SK-N-SH (cell line): ENCODE data around the gene FOXO1. TPM values are rescaled to one million over a fixed set of nuclear protein-coding genes. Genes with fewer than 3 reads are reported as not detected.
A peak's percentile ranks its signal among the peaks of the same experiment; 100 is the strongest.

ENCODE experiments used
- CTCF ChIA-PET: fragments of 300-600, 350-600 bp; formaldehyde crosslinking; extraction: SDS; loops from one replicate; lab custom pipeline; 2021; lab: Yijun Ruan, JAX
- POLR2A ChIA-PET: fragments of 350-600 bp; sonication (Branson Sonifier 250); formaldehyde crosslinking; extraction: SDS; loops from one replicate; lab custom pipeline; 2020; ENCODE audit warnings: antibody characterized with exemption, inconsistent platforms; lab: Yijun Ruan, JAX
- DNase-seq: peaks from one replicate; pipeline ENCODE4 v3.0.0; 2012
- H2AFZ ChIP-seq: fragments of 200-600 bp; sonication (generic); 2 replicates; pipeline ENCODE4 v1.8.1; 2016; ENCODE audit warnings: antibody characterized with exemption, mild to moderate bottlenecking, low read depth
- H3F3A ChIP-seq: fragments of 200-600 bp; sonication (generic); replicated peaks from 2 replicates; pipeline ENCODE3; 2016; ENCODE audit warnings: antibody characterized with exemption, mild to moderate bottlenecking; ENCODE audit not compliant: insufficient read depth
- H3K27ac ChIP-seq, 2 experiments: fragments of 200-500 bp in 1 of 2; fragments of 200-600 bp in 1 of 2; sonication (Bioruptor generic) in 1 of 2; sonication (generic), shearing (Covaris generic) in 1 of 2; 2 replicates each; pipeline versions ENCODE4 v1.5.1 to v1.6.1; 2014 to 2016; ENCODE audit warnings: low read depth in 2 of 2, inconsistent platforms in 1 of 2, low read length in 1 of 2, mild to moderate bottlenecking in 1 of 2, mixed read lengths in 1 of 2
- H3K27me3 ChIP-seq: fragments of 200-600 bp; sonication (generic), shearing (Covaris generic); 2 replicates; pipeline ENCODE4 v1.6.1; 2016; ENCODE audit warnings: mixed run types; ENCODE audit not compliant: insufficient read depth
- H3K36me3 ChIP-seq, 2 experiments: fragments of 200-500 bp in 1 of 2; fragments of 200-600 bp in 1 of 2; sonication (Bioruptor generic) in 1 of 2; sonication (generic) in 1 of 2; replicated peaks in 1 of 2; 2 replicates each; pipeline versions ENCODE3 to v1.5.1; 2014 to 2016; ENCODE audit warnings: low read length in 1 of 2, mild to moderate bottlenecking in 1 of 2; ENCODE audit not compliant: insufficient read depth in 2 of 2, control insufficient read depth in 1 of 2
- H3K4me1 ChIP-seq, 2 experiments: fragments of 200-500 bp in 1 of 2; fragments of 200-600 bp in 1 of 2; sonication (Bioruptor generic) in 1 of 2; sonication (generic), shearing (Covaris generic) in 1 of 2; 2 replicates each; pipeline versions ENCODE4 v1.5.1 to v1.6.1; 2014 to 2016; ENCODE audit warnings: low read depth in 1 of 2, low read length in 1 of 2, mixed run types in 1 of 2; ENCODE audit not compliant: insufficient read depth in 2 of 2, control insufficient read depth in 1 of 2
- H3K4me2 ChIP-seq: fragments of 200-600 bp; sonication (generic), shearing (Covaris generic); 2 replicates; pipeline ENCODE4 v1.6.1; 2017; ENCODE audit warnings: mixed run types
- H3K4me3 ChIP-seq, 2 experiments: fragments of 200-500 bp in 1 of 2; fragments of 200-600 bp in 1 of 2; sonication (Bioruptor generic) in 1 of 2; sonication (generic), shearing (Covaris generic) in 1 of 2; 2 replicates each; pipeline versions ENCODE4 v1.5.1 to v1.8.1; 2014 to 2016; ENCODE audit warnings: low read depth in 2 of 2, inconsistent platforms in 1 of 2, low read length in 1 of 2, mild to moderate bottlenecking in 1 of 2, mixed read lengths in 1 of 2, moderate library complexity in 1 of 2
- H3K79me2 ChIP-seq: fragments of 200-600 bp; sonication (generic); 2 replicates; pipeline ENCODE4 v1.8.1; 2017; ENCODE audit warnings: mild to moderate bottlenecking; ENCODE audit not compliant: insufficient read depth
- H3K9ac ChIP-seq: fragments of 200-600 bp; sonication (generic); 2 replicates; pipeline ENCODE4 v1.6.1; 2017; ENCODE audit warnings: mixed run types
- H3K9me2 ChIP-seq: fragments of 200-600 bp; sonication (generic); 2 replicates; pipeline ENCODE4 v1.6.1; 2017; ENCODE audit warnings: mixed run types
- H3K9me3 ChIP-seq: fragments of 200-600 bp; sonication (generic); 2 replicates; pipeline ENCODE4 v1.6.1; 2017; ENCODE audit warnings: mixed run types, mild to moderate bottlenecking, moderate library complexity
- H4K20me1 ChIP-seq: fragments of 200-600 bp; sonication (generic); 2 replicates; pipeline ENCODE4 v1.6.1; 2017; ENCODE audit warnings: mild to moderate bottlenecking, mixed run types; ENCODE audit not compliant: insufficient read depth
- CHD2 ChIP-seq: fragments of 150-350 bp; IDR thresholded peaks from 2 replicates; pipeline ENCODE4 v1.6.1; 2018; ENCODE audit warnings: low read length; ENCODE audit not compliant: partially characterized antibody
- ELF1 ChIP-seq: IDR thresholded peaks from 2 replicates; pipeline ENCODE4 v1.4.0; 2012
- EZH2phosphoT487 ChIP-seq: fragments of 200-600 bp; sonication (generic); IDR thresholded peaks from 2 replicates; pipeline ENCODE4 v1.6.1; 2017; ENCODE audit warnings: low read depth, mixed run types, mild to moderate bottlenecking, antibody characterized with exemption, moderate library complexity, borderline replicate concordance
- FOXM1 ChIP-seq: IDR thresholded peaks from 2 replicates; pipeline ENCODE4 v1.4.0; 2012; ENCODE audit warnings: low read depth, mild to moderate bottlenecking
- IRF3 ChIP-seq: fragments of 150-350 bp; IDR thresholded peaks from 2 replicates; pipeline ENCODE4 v1.6.1; 2016; ENCODE audit warnings: mild to moderate bottlenecking, low read depth, low read length
- MEF2A ChIP-seq: IDR thresholded peaks from 2 replicates; pipeline ENCODE4 v1.4.0; 2012; ENCODE audit warnings: low read depth, borderline replicate concordance
- NFIC ChIP-seq: IDR thresholded peaks from 2 replicates; pipeline ENCODE4 v1.4.0; 2012; ENCODE audit warnings: borderline replicate concordance
- NRF1 ChIP-seq: IDR thresholded peaks from 2 replicates; pipeline ENCODE4 v1.6.1; 2012; ENCODE audit warnings: low read depth, mild to moderate bottlenecking, low read length
- PBX3 ChIP-seq: IDR thresholded peaks from 2 replicates; pipeline ENCODE4; 2012
- RAD21 ChIP-seq: IDR thresholded peaks from 2 replicates; pipeline ENCODE4 v1.6.1; 2012; ENCODE audit warnings: mild to moderate bottlenecking, low read length
- RCOR1 ChIP-seq: fragments of 150-350 bp; IDR thresholded peaks from 2 replicates; pipeline ENCODE4 v1.6.1; 2017; ENCODE audit warnings: antibody characterized with exemption, low read length
- RXRA ChIP-seq: IDR thresholded peaks from 2 replicates; pipeline ENCODE4 v1.4.0; 2012; ENCODE audit warnings: low read depth, mild to moderate bottlenecking, borderline replicate concordance
- SMC3 ChIP-seq: IDR thresholded peaks from 2 replicates; pipeline ENCODE4 v1.6.1; 2012; ENCODE audit warnings: low read depth, low read length, improper control_type of control experiment
- TEAD4 ChIP-seq: IDR thresholded peaks from 2 replicates; pipeline ENCODE4 v1.4.0; 2012; ENCODE audit warnings: mild to moderate bottlenecking, borderline replicate concordance; ENCODE audit not compliant: insufficient read depth
- USF2 ChIP-seq: fragments of 150-350 bp; IDR thresholded peaks from 2 replicates; pipeline ENCODE4 v1.6.1; 2017; ENCODE audit warnings: antibody characterized with exemption, low read length, low read depth, borderline replicate concordance
- YY1 ChIP-seq: IDR thresholded peaks from 2 replicates; pipeline ENCODE4 v1.4.0; 2012; ENCODE audit warnings: low read depth, mild to moderate bottlenecking
- ZBTB33 ChIP-seq: IDR thresholded peaks from 2 replicates; pipeline ENCODE4 v1.4.0; 2012; ENCODE audit warnings: low read depth, borderline replicate concordance
- WGBS: methylation state at CpG from one replicate; pipeline ENCODE4 v1.1.6; 2017; ENCODE audit warnings: low lambda C conversion rate; 5-methylcytosine and 5-hydroxymethylcytosine counted together
- polyA plus RNA-seq, 3 experiments: library from polyadenylated mRNA; depleted of rRNA; stranded (reverse); fragments of >200 nt; gene quantifications; 2 replicates each; pipeline ENCODE4 v1.2.3, GENCODE V29; 2012
- TF ChIP-seq, protein P1 (sequence below): IDR thresholded peaks from 2 replicates; pipeline ENCODE4 v1.4.0; 2012; ENCODE audit warnings: low read depth
- TF ChIP-seq, protein P2 (sequence below): IDR thresholded peaks from 2 replicates; pipeline ENCODE4 v1.6.1; 2012; ENCODE audit warnings: mild to moderate bottlenecking, low read depth, low read length, moderate library complexity
- TF ChIP-seq, protein P3 (sequence below): fragments of 200-600 bp; sonication (generic); IDR thresholded peaks from 2 replicates; pipeline ENCODE4 v1.6.1; 2017; ENCODE audit warnings: antibody characterized with exemption, mild to moderate bottlenecking, moderate library complexity

Gene FOXO1
- 1.5 and 1.8 TPM in 2 replicates for polyA plus RNA-seq (2012; rRNA removed)
- polyA plus RNA-seq (2012; cell fraction: cytosol; rRNA removed): 1.8 and 1.9 TPM in 2 replicates
- polyA plus RNA-seq (2012; cell fraction: nucleus; rRNA removed): 2.7 TPM in 2 replicates

- H3K4me3 ChIP-seq: peak within 1 kb of the TSS; percentile 71 to 88
- H3K9ac ChIP-seq: peak within 1 kb of the TSS; percentile 72
- H3K9me3 ChIP-seq: no peaks in the 10 kb centered on the region
- H3K4me2 ChIP-seq: peak within 1 kb of the TSS; percentile 92
- peak; percentile 100 for DNase-seq
- CTCF ChIA-PET: interaction anchor here (1.0 kb wide), 1 partner anchor 13 kb away, joined by 3 read pairs; no protein-coding TSS in a partner anchor
- H3K79me2 ChIP-seq: peaks cover 32% of the 10 kb centered on the region
- no peaks in the 10 kb centered on the region for H3K9me2 ChIP-seq
- H3K4me1 ChIP-seq: peaks cover 10 to 12% of the 10 kb centered on the region in 2 experiments; a peak in 2 of 4 replicates
- peak within 1 kb of the TSS; percentile 96 for H2AFZ ChIP-seq
- POLR2A ChIA-PET: no interaction called here
- peak within 1 kb of the TSS; percentile 53 to 72 for H3K27ac ChIP-seq
- no peaks in the 10 kb centered on the region; the same call in 1 of the 2 replicates for H4K20me1 ChIP-seq
- no peaks in the 10 kb centered on the region for H3K36me3 ChIP-seq
- H3K27me3 ChIP-seq: no peaks in the 10 kb centered on the region
- under 1% methylated on average over 23 of the region's 108 CpGs for WGBS
- peaks cover 5% of the 10 kb centered on the region for H3F3A ChIP-seq
- TF ChIP-seq NFIC (no peak), TEAD4 (no peak), CHD2 (no peak), NRF1 (peak; percentile 43; the same call in 1 of the 2 replicates), SMC3 (0 out of 2 replicates have a peak, but pooled peaks have one; percentile 7), RXRA (no peak), FOXM1 (no peak), ELF1 (no peak), MEF2A (no peak), RAD21 (no peak), RCOR1 (no peak), PBX3 (peak; percentile 95), USF2 (no peak), ZBTB33 (no peak), IRF3 (peak; percentile 48; the same call in 1 of the 2 replicates), EZH2phosphoT487 (no peak), YY1 (no peak)
- TF ChIP-seq, protein P1, sequence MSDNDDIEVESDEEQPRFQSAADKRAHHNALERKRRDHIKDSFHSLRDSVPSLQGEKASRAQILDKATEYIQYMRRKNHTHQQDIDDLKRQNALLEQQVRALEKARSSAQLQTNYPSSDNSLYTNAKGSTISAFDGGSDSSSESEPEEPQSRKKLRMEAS: no peak; the same call in 1 of the 2 replicates
- TF ChIP-seq, protein P2, sequence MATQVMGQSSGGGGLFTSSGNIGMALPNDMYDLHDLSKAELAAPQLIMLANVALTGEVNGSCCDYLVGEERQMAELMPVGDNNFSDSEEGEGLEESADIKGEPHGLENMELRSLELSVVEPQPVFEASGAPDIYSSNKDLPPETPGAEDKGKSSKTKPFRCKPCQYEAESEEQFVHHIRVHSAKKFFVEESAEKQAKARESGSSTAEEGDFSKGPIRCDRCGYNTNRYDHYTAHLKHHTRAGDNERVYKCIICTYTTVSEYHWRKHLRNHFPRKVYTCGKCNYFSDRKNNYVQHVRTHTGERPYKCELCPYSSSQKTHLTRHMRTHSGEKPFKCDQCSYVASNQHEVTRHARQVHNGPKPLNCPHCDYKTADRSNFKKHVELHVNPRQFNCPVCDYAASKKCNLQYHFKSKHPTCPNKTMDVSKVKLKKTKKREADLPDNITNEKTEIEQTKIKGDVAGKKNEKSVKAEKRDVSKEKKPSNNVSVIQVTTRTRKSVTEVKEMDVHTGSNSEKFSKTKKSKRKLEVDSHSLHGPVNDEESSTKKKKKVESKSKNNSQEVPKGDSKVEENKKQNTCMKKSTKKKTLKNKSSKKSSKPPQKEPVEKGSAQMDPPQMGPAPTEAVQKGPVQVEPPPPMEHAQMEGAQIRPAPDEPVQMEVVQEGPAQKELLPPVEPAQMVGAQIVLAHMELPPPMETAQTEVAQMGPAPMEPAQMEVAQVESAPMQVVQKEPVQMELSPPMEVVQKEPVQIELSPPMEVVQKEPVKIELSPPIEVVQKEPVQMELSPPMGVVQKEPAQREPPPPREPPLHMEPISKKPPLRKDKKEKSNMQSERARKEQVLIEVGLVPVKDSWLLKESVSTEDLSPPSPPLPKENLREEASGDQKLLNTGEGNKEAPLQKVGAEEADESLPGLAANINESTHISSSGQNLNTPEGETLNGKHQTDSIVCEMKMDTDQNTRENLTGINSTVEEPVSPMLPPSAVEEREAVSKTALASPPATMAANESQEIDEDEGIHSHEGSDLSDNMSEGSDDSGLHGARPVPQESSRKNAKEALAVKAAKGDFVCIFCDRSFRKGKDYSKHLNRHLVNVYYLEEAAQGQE: no peak
- TF ChIP-seq, protein P3, sequence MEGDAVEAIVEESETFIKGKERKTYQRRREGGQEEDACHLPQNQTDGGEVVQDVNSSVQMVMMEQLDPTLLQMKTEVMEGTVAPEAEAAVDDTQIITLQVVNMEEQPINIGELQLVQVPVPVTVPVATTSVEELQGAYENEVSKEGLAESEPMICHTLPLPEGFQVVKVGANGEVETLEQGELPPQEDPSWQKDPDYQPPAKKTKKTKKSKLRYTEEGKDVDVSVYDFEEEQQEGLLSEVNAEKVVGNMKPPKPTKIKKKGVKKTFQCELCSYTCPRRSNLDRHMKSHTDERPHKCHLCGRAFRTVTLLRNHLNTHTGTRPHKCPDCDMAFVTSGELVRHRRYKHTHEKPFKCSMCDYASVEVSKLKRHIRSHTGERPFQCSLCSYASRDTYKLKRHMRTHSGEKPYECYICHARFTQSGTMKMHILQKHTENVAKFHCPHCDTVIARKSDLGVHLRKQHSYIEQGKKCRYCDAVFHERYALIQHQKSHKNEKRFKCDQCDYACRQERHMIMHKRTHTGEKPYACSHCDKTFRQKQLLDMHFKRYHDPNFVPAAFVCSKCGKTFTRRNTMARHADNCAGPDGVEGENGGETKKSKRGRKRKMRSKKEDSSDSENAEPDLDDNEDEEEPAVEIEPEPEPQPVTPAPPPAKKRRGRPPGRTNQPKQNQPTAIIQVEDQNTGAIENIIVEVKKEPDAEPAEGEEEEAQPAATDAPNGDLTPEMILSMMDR: no peak
Observed at GRCh38 chr13:40666045-40666932, at the start of gene FOXO1. TSS of gene FOXO1 (minus strand) at chr13:40666641. CDS start at chr13:40666212, 429 bp downstream.
